Lower leg skin (tissue), 3 donors: ENCODE data around the gene DGCR2.

Experiments
- CTCF ChIP-seq, 3 donors: fragments of 450-650 bp; IDR thresholded peaks; one replicate each; pipeline ENCODE4 v1.5.1; 2016; ENCODE audit warnings: antibody characterized with exemption in 3 of 3, mild to moderate bottlenecking in 3 of 3, moderate library complexity in 2 of 3
- POLR2A ChIP-seq, 2 donors: fragments of 450-650 bp; IDR thresholded peaks; one replicate each; pipeline ENCODE4 v1.6.1; 2016 to 2017; ENCODE audit warnings: antibody characterized with exemption in 2 of 2, mild to moderate bottlenecking in 1 of 2, moderate library complexity in 1 of 2

- TF ChIP-seq CTCF (IDR thresholded peaks at IDR 0.05) (no peak), POLR2A (IDR thresholded peaks at IDR 0.05) (no peak)
These were observed 41.4 kb downstream of the DGCR2 start for GRCh38 chr22:19080853-19081252.
